Stomach smooth muscle (tissue), 2 donors: ENCODE results near the gene ERICH4.
A peak's percentile ranks its signal among the peaks of the same experiment; 100 is the strongest.
"Not testable (repeated sequence)": the region's sequence is repeated elsewhere in the genome, so short reads cannot be mapped to it uniquely, and the experiment has no call there.

Experiments
- H3K27ac ChIP-seq: one replicate; pipeline ENCODE4 v1.7.0; 2013; ENCODE audit warnings: mild to moderate bottlenecking, low read length, inconsistent platforms
- H3K27me3 ChIP-seq, 2 donors: one replicate each; pipeline ENCODE4 v1.7.0; 2013; ENCODE audit warnings: low read length in 2 of 2; ENCODE audit not compliant: insufficient read depth in 2 of 2, control insufficient read depth in 1 of 2
- H3K36me3 ChIP-seq, 2 donors: one replicate each; pipeline ENCODE4 v1.7.0; 2013; ENCODE audit warnings: low read length in 2 of 2; ENCODE audit not compliant: control insufficient read depth in 2 of 2, insufficient read depth in 2 of 2
- H3K4me1 ChIP-seq: one replicate; pipeline ENCODE4 v1.7.0; 2013; ENCODE audit warnings: low read length; ENCODE audit not compliant: control insufficient read depth, insufficient read depth
- H3K4me3 ChIP-seq, 2 donors: one replicate each; pipeline ENCODE4 v1.7.0; 2013; ENCODE audit warnings: low read length in 2 of 2
- H3K9ac ChIP-seq, 2 donors: one replicate each; pipeline ENCODE4 v1.7.0; 2013; ENCODE audit warnings: low read length in 2 of 2, mild to moderate bottlenecking in 1 of 2
- H3K9me3 ChIP-seq, 2 donors: one replicate each; pipeline ENCODE4 v1.7.0; 2013; ENCODE audit warnings: low read length in 2 of 2; ENCODE audit not compliant: control insufficient read depth in 2 of 2
- donor health status: healthy.
- donor health status: Pancreatic carcinoma.

Gene ERICH4

GRCh38 chr19:41403181-41403970, 39.6 kb upstream of the ERICH4 start:
- H3K9ac ChIP-seq = no peak overlapping the region
- peaks cover 4 to 7% of the 10 kb centered on the region in 2 donors for H3K36me3 ChIP-seq
- no peaks in the 10 kb centered on the region for H3K9me3 ChIP-seq
- H3K27me3 ChIP-seq = no peaks in the 10 kb centered on the region
- peaks cover 16% of the 10 kb centered on the region for H3K4me1 ChIP-seq
- H3K27ac ChIP-seq = no peak overlapping the region
- no peak overlapping the region for H3K4me3 ChIP-seq

DNA sequence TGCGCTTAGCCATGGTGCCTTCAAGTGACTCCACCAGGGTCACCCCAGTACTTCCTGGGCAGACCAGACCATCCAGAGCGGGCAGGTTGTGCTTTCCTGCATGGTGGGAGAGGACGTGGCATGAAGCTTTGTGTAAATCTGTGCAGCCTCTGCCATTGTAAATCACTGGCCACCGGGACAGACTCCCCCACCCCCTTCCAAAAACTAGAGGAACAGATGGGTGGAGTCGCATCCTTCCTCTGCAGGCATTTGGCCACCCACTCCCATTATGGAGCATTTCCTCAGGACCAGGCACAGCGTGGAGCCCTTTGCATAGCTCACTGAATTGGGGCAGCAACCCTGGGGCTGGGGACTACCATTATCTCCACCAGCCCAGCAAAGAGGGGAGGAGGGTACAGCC, 37.2 kb upstream of the ERICH4 start:
- Histone ChIP-seq H3K4me1 (peaks cover 14% of the 10 kb centered on the region), H3K27me3 (no peaks in the 10 kb centered on the region), H3K9me3 (no peaks in the 10 kb centered on the region), H3K27ac (no peak overlapping the region), H3K9ac (no peak overlapping the region), H3K4me3 (no peak overlapping the region), H3K36me3 (peaks cover 4 to 7% of the 10 kb centered on the region in 2 donors)

DNA sequence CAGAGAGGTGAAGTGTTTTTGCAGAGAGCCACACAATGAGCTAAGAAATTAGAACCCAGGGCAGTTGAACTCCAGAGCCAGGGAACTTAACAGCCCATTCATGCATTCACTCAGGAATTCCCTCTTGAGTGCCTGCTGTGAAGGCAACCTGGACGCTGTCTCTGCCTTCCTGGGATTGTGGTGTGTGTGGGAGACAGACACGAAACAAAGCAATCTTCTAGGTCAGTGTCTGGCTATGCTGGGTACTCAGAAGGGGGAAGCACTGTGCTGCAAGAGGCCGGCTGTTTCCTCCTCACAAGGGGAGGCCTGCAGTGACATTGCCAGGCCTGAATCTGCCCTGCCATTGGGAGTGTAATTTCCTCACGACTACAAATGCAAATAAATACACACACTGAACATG, 35.7 kb upstream of the ERICH4 start:
- Histone ChIP-seq H3K36me3 (peaks cover 12% of the 10 kb centered on the region in 2 donors), H3K27me3 (no peaks in the 10 kb centered on the region), H3K9me3 (no peaks in the 10 kb centered on the region), H3K4me1 (peaks cover 14% of the 10 kb centered on the region), H3K27ac (no peak overlapping the region), H3K9ac (no peak overlapping the region), H3K4me3 (no peak overlapping the region)

GRCh38 chr19:41408256-41408655, 34.7 kb upstream of the ERICH4 start:
- no peaks in the 10 kb centered on the region for H3K27me3 ChIP-seq
- peaks cover 14% of the 10 kb centered on the region for H3K4me1 ChIP-seq
- peaks cover 10 to 16% of the 10 kb centered on the region in 2 donors for H3K36me3 ChIP-seq
- H3K27ac ChIP-seq = no peak overlapping the region
- no peak overlapping the region for H3K9ac ChIP-seq
- no peak overlapping the region for H3K4me3 ChIP-seq
- H3K9me3 ChIP-seq = no peaks in the 10 kb centered on the region

DNA sequence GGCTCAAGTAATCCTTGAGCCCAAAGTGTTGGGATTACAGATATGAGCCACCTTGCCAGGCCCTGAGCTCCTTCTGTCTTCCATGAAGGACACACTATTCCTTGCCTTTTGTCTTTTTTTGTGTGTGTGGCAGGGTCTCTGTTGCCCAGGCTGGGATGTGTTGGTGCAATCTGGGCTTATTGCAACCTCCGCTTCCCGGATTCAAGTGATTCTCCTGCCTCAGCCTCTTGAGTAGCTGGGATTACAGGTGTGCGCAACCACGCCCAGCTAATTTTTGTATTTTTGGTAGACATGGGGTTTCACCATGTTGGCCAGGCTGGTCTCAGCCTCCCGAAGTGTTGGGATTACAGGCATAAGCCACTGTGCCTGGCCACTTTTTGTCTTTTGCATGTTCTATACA, 34.1 kb upstream of the ERICH4 start:
- H3K4me1 ChIP-seq = peaks cover 14% of the 10 kb centered on the region
- not testable (repeated sequence) for H3K9me3 ChIP-seq, H3K27ac ChIP-seq, H3K9ac ChIP-seq, H3K27me3 ChIP-seq, H3K4me3 ChIP-seq
- peaks cover 16 to 20% of the 10 kb centered on the region in 2 donors for H3K36me3 ChIP-seq

- Histone ChIP-seq H3K36me3 (peaks cover 20 to 25% of the 10 kb centered on the region in 2 donors), H3K9ac (peak overlapping the region in 1 of 2 donors; percentile 29), H3K4me3 (no peak overlapping the region), H3K27ac (peak overlapping the region; percentile 11), H3K27me3 (no peaks in the 10 kb centered on the region), H3K9me3 (no peaks in the 10 kb centered on the region), H3K4me1 (peaks cover 14% of the 10 kb centered on the region)
Observed at GRCh38 chr19:41409288-41409687, 33.7 kb upstream of the ERICH4 start.

DNA sequence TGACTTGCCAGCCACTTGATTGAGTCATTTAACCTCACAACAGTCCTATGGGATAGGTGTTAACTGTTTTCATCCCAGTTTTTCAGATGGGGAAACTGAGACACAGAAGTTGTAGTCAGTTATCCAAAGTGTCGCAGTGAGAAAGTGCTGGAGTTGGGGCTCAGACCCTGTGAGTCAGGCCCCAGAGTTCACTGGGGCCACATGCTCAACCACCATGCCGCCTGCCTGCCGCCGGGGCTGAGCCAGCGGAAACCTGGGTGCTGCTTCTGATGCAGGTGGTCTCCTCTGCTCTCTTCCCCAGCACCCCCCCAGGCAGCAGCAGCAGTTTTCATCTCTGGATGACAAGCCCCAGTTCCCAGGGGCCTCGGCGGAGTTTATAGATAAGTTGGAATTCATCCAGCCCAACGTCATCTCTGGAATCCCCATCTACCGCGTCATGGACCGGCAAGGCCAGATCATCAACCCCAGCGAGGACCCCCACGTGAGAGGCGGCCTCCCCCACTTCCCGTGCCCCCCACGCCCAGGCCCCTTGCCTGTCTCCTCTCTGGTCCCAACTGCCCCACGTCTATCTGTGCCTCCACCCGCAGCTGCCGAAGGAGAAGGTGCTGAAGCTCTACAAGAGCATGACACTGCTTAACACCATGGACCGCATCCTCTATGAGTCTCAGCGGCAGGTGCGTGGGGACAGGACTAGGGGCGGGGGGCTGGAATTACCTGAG, 32.5 kb upstream of the ERICH4 start:
- Histone ChIP-seq H3K27ac (no peak overlapping the region), H3K4me3 (no peak overlapping the region), H3K27me3 (no peaks in the 10 kb centered on the region), H3K36me3 (peaks cover 29 to 32% of the 10 kb centered on the region in 2 donors), H3K9me3 (no peaks in the 10 kb centered on the region), H3K4me1 (peaks cover 14% of the 10 kb centered on the region), H3K9ac (no peak overlapping the region)

GRCh38 chr19:41411100-41411967, 31.6 kb upstream of the ERICH4 start:
- peaks cover 29 to 36% of the 10 kb centered on the region in 2 donors for H3K36me3 ChIP-seq

DNA sequence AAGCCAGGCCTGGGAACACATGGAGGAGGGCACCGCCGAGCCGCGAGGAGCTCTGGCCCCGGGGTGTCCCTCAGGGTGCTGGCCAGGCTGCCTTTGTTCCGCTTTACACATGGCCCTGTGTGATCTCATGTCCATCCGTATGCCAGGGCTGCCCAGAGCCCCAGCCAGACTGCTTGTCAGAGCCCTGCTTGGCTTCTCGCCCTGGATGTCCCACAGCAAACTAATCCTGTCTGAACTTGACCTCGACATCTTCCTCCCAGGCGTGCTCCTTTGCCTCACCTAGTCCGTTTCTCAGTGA, 31.0 kb upstream of the ERICH4 start:
- Histone ChIP-seq H3K4me3 (no peak overlapping the region), H3K27me3 (no peaks in the 10 kb centered on the region), H3K9me3 (no peaks in the 10 kb centered on the region), H3K9ac (no peak overlapping the region), H3K36me3 (peaks cover 33 to 40% of the 10 kb centered on the region in 2 donors), H3K27ac (no peak overlapping the region), H3K4me1 (peaks cover 10% of the 10 kb centered on the region)

More at GRCh38 chr19:41411100-41411967, 31.6 kb upstream of the ERICH4 start:
- peaks cover 10% of the 10 kb centered on the region for H3K4me1 ChIP-seq
- H3K9ac ChIP-seq = no peak overlapping the region
- H3K9me3 ChIP-seq = no peaks in the 10 kb centered on the region
- no peak overlapping the region for H3K4me3 ChIP-seq
- H3K27ac ChIP-seq = no peak overlapping the region
- H3K27me3 ChIP-seq = no peaks in the 10 kb centered on the region

DNA sequence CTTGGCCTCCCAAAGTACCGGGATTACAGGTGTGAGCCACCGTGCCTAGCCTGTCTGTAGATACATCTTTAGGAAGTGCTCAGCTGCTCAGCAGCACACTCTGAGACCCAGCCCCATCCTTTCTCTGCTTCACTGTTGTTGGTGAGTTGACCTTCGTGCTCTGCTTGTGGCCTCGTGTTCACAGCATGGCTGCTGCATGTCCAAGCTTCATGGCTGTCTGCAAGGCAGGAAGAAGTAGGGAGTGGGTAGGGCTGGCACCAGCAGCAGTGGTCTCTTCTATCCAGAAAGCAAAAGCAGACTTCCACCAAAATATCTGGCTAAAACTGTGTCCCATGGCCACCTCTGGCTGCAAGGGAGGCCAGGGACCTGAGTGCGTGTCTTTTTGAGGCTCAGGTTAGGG, 30.0 kb upstream of the ERICH4 start:
- Histone ChIP-seq H3K4me1 (peaks cover 9% of the 10 kb centered on the region), H3K27me3 (no peaks in the 10 kb centered on the region), H3K9ac (no peak overlapping the region), H3K27ac (no peak overlapping the region), H3K9me3 (no peaks in the 10 kb centered on the region), H3K36me3 (peaks cover 37 to 44% of the 10 kb centered on the region in 2 donors), H3K4me3 (no peak overlapping the region)
